ENCODE data around the gene TRIM69.

Gene TRIM69

GRCh38 chr15:44798826-44799225, 62.5 kb downstream of the TRIM69 start:
- TF ChIP-seq TAF1 (IDR thresholded peaks at IDR 0.05; ENCODE audit: borderline replicate concordance, insufficient read depth, low read length) (no peak), FOXP2 (optimal IDR thresholded peaks at IDR 0.05; ENCODE audit: borderline replicate concordance, extremely low read depth, extremely low read length, insufficient read depth) (no peak), REST (IDR thresholded peaks at IDR 0.05; ENCODE audit: insufficient read depth in 1 of 2, low read depth in 2 of 2, low read length in 2 of 2) (no peak), POLR2AphosphoS5 (IDR thresholded peaks at IDR 0.05; ENCODE audit: low read depth, low read length) (no peak), SIN3A (IDR thresholded peaks at IDR 0.05; ENCODE audit: borderline replicate concordance, insufficient read depth, low read length) (no peak)

- TF ChIP-seq FOXP2 (optimal IDR thresholded peaks at IDR 0.05; ENCODE audit: borderline replicate concordance, extremely low read depth, extremely low read length, insufficient read depth) (no peak), SIN3A (IDR thresholded peaks at IDR 0.05; ENCODE audit: borderline replicate concordance, insufficient read depth, low read length) (no peak), TAF1 (IDR thresholded peaks at IDR 0.05; ENCODE audit: borderline replicate concordance, insufficient read depth, low read length) (no peak), POLR2AphosphoS5 (IDR thresholded peaks at IDR 0.05; ENCODE audit: low read depth, low read length) (no peak), REST (IDR thresholded peaks at IDR 0.05; ENCODE audit: insufficient read depth in 1 of 2, low read depth in 2 of 2, low read length in 2 of 2) (no peak)
These were observed 65.0 kb downstream of the TRIM69 start for GRCh38 chr15:44801364-44801763.

GRCh38 chr15:44801797-44802196, 65.5 kb downstream of the TRIM69 start:
- no peak for TF ChIP-seq REST (IDR thresholded peaks at IDR 0.05; ENCODE audit: insufficient read depth in 1 of 2, low read depth in 2 of 2, low read length in 2 of 2)
- no peak for TF ChIP-seq TAF1 (IDR thresholded peaks at IDR 0.05; ENCODE audit: borderline replicate concordance, insufficient read depth, low read length)
- TF ChIP-seq SIN3A (IDR thresholded peaks at IDR 0.05; ENCODE audit: borderline replicate concordance, insufficient read depth, low read length): no peak
- TF ChIP-seq FOXP2 (optimal IDR thresholded peaks at IDR 0.05; ENCODE audit: borderline replicate concordance, extremely low read depth, extremely low read length, insufficient read depth): no peak
- TF ChIP-seq POLR2AphosphoS5 (IDR thresholded peaks at IDR 0.05; ENCODE audit: low read depth, low read length): no peak

- no peak for TF ChIP-seq TAF1 (IDR thresholded peaks at IDR 0.05; ENCODE audit: borderline replicate concordance, insufficient read depth, low read length)
- no peak for TF ChIP-seq SIN3A (IDR thresholded peaks at IDR 0.05; ENCODE audit: borderline replicate concordance, insufficient read depth, low read length)
- TF ChIP-seq POLR2AphosphoS5 (IDR thresholded peaks at IDR 0.05; ENCODE audit: low read depth, low read length): no peak
- no peak for TF ChIP-seq FOXP2 (optimal IDR thresholded peaks at IDR 0.05; ENCODE audit: borderline replicate concordance, extremely low read depth, extremely low read length, insufficient read depth)
- no peak for TF ChIP-seq REST (IDR thresholded peaks at IDR 0.05; ENCODE audit: insufficient read depth in 1 of 2, low read depth in 2 of 2, low read length in 2 of 2)
These were observed 66.0 kb downstream of the TRIM69 start for GRCh38 chr15:44802336-44802735.

Measured in PFSK-1 (cell line).